Raji (cell line): ENCODE results near the gene NELFE.

ENCODE experiments used
- POLR2A ChIP-seq: IDR thresholded peaks from 2 replicates; pipeline ENCODE4 v1.6.1; 2011; ENCODE audit warnings: low read depth, low read length, control low read depth; ENCODE audit not compliant: insufficient read depth

Gene NELFE

DNA sequence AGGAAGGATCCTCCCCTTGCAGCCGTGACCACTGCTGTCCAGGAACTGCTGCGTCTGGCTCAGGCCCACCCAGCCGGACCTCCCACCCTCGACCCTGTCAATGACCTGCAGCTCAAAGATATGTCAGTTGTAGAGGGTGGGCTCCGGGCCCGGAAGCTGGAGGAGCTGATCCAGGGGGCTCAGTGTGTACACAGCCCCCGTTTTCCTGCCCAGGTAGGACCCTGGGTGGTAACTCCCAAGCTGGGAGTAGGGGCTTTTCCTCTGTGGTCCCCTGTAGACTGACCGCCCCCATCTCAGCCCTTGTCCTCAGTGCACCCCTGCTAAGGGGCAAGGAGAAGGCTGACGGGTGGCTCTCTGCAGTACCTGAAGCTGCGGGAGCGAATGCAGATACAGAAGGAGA is 9.6 kb upstream of the NELFE start:
- no peak for TF ChIP-seq POLR2A

DNA sequence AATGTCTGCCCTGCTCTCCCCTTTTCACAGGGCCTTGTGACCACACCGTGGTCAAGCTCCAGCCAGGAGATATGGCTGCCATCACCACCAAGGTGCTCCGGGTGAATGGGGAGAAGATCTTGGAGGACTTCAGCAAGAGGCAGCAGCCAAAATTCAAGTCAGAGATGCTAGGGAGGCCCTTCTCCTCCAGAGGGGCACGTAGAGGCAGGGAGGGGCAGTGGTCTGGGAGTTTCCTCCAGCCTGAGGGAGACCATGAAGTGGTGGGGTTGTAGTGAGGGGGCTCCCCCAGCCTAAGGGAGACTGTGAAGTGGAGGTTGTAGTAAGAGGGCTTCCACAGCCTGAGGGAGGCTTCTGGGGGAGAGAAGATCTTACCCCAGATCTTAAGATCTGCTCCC is 9.2 kb upstream of the NELFE start:
- no peak for TF ChIP-seq POLR2A

- TF ChIP-seq POLR2A, result no peak
These were observed 8.5 kb upstream of the NELFE start for GRCh38 chr6:31966997-31967925.

DNA sequence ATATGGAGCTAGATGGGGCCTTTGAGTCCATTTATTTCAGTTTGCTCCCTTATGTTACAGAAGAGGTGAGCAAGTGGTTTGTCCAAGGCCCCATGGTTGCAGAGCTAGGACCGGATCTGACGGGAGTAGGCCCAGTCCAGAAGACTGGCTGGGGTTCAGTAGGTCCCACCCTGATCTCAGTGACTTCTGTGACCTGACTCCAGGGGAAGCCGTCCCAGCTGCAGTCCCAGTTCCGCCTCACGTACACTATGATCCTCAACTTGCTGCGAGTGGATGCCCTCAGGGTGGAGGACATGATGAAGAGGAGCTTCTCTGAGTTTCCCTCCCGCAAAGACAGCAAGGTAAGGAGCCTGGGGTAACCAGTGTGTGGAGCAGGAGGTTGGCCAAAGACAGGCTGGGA is 7.7 kb upstream of the NELFE start:
- no peak for TF ChIP-seq POLR2A

GRCh38 chr6:31965700-31966099 is 6.9 kb upstream of the NELFE start:
- no peak for TF ChIP-seq POLR2A

DNA sequence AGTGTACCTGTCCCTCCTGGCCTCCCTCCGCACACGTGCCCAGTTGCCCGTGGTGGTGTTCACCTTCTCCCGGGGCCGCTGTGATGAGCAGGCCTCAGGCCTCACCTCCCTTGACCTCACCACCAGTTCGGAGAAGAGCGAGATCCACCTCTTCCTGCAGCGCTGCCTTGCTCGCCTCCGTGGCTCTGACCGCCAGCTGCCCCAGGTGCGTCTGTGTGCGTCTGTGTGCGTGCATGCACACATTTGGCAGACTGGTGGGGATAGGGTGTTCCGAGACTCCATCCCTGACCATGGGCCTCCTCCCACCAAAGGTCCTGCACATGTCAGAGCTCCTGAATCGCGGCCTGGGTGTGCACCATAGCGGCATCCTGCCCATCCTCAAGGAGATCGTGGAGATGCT is 5.2 kb upstream of the NELFE start:
- TF ChIP-seq POLR2A, result no peak

GRCh38 chr6:31961616-31962015 is 2.8 kb upstream of the NELFE start:
- TF ChIP-seq POLR2A, result no peak

- TF ChIP-seq POLR2A, result no peak
These were observed 395 bp downstream of the NELFE start for GRCh38 chr6:31958412-31958740.

DNA sequence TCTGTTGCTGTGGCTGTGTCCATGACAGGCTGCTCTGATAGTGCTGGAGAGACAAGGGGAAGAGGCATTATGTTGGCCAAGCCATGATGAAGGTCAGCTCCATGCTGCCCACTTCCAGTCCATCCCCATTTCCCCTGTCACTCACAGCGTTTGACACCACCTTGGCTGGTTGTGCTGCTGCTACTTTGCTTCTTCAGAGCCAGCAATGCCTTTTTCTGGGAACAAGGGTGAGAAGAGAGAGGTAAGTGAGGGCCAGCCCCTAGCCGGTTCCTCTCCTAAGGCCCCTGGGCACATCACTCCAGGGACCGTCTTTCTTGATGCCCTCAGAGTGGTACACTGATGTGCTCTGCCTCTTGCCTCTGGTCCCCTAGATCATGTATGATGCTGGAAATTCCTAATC is 2.0 kb downstream of the NELFE start:
- TF ChIP-seq POLR2A, result no peak

DNA sequence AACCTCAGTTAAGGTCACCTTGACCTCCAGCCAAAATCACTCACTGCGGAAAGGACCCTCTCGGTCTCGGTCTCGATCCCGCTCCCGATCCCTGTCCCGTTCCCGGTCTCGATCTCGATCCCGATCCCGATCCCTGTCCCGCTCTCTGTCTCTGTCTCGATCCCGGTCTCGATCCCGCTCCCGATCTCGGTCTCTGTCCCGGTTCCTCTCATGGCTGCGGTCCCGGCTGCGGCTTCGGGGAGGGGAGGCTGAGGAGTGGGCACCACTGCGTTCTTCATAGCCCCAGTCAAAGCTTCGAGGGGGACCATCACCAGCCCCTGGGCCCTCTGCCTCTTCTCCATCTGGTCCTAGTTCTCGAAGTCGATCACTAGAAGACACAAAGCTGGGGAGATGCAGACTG is 4.3 kb downstream of the NELFE start:
- no peak for TF ChIP-seq POLR2A

DNA sequence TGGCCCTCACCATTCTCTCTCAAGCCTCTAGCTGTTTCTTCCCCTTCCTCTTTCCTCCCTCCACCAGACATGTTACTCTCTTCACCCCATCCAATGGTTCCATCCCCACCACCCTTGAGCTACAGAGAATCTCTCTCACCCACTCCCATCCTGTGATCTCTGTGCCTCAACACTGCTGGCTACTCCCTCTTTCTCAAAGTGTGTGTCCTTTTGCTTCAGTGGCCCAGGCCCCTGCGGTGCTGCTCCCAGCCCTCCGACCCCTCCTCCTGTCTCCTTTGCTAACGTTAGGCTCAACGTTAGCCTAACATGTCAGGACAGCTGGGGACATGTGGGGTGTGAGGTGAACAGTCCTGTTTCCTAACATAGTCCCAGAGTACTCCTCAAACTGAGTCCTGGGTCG is 5.9 kb downstream of the NELFE start:
- no peak for TF ChIP-seq POLR2A

- no peak for TF ChIP-seq POLR2A
These were observed 6.5 kb downstream of the NELFE start for GRCh38 chr6:31952140-31952805.

- TF ChIP-seq POLR2A, result 0 out of 2 replicates have a peak, but pooled peaks have one; percentile 4
These were observed 8.7 kb downstream of the NELFE start for GRCh38 chr6:31949926-31950548.

DNA sequence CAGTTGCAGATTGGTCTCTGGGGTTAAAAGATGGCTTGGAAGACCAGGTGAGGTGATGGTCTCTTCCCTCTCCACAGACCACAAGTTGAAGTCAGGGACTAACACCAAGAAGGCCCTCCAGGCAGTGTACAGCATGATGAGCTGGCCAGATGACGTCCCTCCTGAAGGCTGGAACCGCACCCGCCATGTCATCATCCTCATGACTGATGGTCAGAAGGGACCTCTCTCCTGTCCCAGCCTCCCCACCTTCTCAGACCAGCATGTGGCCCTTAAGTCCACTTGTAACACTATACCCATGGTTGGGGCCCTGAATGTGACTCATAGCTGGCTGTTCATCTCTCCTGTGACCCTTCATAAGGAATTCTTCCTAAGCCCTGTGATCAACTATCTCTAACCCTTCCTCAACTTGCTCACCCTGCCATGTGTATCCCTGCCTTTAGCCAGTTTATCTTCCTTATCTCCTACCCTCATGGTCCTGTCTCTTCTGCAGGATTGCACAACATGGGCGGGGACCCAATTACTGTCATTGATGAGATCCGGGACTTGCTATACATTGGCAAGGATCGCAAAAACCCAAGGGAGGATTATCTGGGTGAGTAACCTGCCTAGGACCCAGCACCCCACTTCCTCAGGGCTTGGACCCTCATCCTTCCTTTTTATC is 9.9 kb downstream of the NELFE start:
- TF ChIP-seq POLR2A, result no peak

DNA sequence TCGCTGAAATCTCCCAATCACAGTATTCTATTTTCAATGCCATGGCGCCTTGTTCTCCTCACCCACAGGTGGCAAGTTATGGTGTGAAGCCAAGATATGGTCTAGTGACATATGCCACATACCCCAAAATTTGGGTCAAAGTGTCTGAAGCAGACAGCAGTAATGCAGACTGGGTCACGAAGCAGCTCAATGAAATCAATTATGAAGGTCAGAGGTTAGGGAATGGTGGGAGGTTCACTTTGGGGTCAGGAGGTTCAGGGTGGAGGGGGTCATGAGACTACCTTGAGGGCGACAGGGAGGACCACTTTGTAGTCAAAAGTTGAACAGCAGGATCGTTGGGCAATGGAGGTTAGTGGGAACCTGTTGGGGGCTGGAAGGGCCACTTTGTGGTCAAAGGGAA is 10.5 kb downstream of the NELFE start:
- no peak for TF ChIP-seq POLR2A
